Neural cell (in vitro differentiated cells): ENCODE results near the gene FAM53B.

Experiments
- CTCF ChIP-seq: fragments of 450-650 bp; IDR thresholded peaks from 2 replicates; pipeline ENCODE4 v1.5.1; 2014; ENCODE audit warnings: antibody characterized with exemption, mild to moderate bottlenecking, moderate library complexity; ENCODE audit not compliant: poor library complexity, severe bottlenecking
- POLR2AphosphoS5 ChIP-seq: IDR thresholded peaks from 2 replicates; pipeline ENCODE4 v1.6.1; 2012
- TAF1 ChIP-seq: IDR thresholded peaks from 2 replicates; pipeline ENCODE4 v1.6.1; 2012; ENCODE audit warnings: low read depth

- TF ChIP-seq POLR2AphosphoS5 (no peak), CTCF (no peak), TAF1 (no peak)
Measured at GRCh38 chr10:124699471-124700292, 44.5 kb downstream of the FAM53B start.
